ENCODE data around the gene PTPRJ.

- no peak for TF ChIP-seq CTCF (IDR thresholded peaks at IDR 0.05; ENCODE audit: extremely low read depth in 1 of 2, insufficient read depth in 1 of 2, low read depth in 1 of 2, low read length in 2 of 2)
- no peak for TF ChIP-seq POLR2A (IDR thresholded peaks at IDR 0.05; ENCODE audit: low read depth, low read length)
- no peak for TF ChIP-seq MYC (IDR thresholded peaks at IDR 0.05; ENCODE audit: low read depth, low read length)
- no peak for TF ChIP-seq EZH2 (IDR thresholded peaks at IDR 0.05; ENCODE audit: borderline replicate concordance, low read depth, low read length, severe bottlenecking)
- TF ChIP-seq POLR2AphosphoS5 (IDR thresholded peaks at IDR 0.05; ENCODE audit: insufficient read depth, low read depth, low read length), result no peak
- TF ChIP-seq FOS (IDR thresholded peaks at IDR 0.05; ENCODE audit: borderline replicate concordance, insufficient read depth, low read length), result no peak
Measured at GRCh38 chr11:48025984-48026340, 45.6 kb downstream of the PTPRJ start.

Data from endothelial cell of umbilical vein (primary cell).